HG03280 (cell line): ENCODE measurements around the gene TERT.
"Not testable (repeated sequence)": the region's sequence is repeated elsewhere in the genome, so short reads cannot be mapped to it uniquely, and the experiment has no call there.

Experiments used
- ATAC-seq: cut with Tn5 transposase; IDR thresholded peaks from one replicate; pipeline ENCODE4 v1.9.1; 2021; ENCODE audit warnings: mild to moderate bottlenecking, moderate library complexity; ENCODE audit not compliant: unreplicated experiment

Gene TERT

DNA sequence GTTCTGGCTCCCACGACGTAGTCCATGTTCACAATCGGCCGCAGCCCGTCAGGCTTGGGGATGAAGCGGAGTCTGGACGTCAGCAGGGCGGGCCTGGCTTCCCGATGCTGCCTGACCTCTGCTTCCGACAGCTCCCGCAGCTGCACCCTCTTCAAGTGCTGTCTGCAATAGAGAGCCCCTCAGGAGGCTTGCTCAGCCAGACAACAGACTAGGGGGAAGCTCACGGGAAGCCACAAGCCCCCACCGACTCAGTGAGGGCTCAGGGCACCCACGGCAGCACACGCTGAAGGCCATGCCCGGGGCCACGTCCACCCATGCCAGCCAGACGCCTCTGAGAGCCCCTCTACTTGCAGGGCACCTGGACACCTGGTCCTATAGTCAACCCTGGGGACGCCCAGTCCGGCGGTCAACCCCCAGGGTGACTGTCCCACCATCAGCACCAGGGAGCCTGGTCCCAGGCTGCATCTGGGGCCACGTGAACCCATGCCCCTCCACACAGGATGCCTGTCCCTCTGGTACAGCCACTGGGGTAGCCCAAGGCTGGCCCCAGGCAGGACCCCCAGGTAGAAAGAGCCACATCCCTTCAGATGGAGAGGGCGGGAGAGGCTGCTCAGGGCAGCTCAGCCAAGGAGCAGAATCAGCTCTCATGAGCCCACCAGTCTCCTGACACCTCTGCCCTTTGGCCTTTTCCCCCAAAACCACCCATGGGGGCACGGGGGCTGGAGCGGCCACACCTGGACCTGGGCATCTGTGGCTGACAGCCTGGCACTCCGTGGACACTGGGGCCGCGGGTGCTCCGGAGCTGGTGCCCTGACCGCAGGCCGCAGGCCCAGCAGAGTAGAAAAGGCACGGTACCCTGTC lies 14.5 kb downstream of the TERT start:
- no peak for ATAC-seq

DNA sequence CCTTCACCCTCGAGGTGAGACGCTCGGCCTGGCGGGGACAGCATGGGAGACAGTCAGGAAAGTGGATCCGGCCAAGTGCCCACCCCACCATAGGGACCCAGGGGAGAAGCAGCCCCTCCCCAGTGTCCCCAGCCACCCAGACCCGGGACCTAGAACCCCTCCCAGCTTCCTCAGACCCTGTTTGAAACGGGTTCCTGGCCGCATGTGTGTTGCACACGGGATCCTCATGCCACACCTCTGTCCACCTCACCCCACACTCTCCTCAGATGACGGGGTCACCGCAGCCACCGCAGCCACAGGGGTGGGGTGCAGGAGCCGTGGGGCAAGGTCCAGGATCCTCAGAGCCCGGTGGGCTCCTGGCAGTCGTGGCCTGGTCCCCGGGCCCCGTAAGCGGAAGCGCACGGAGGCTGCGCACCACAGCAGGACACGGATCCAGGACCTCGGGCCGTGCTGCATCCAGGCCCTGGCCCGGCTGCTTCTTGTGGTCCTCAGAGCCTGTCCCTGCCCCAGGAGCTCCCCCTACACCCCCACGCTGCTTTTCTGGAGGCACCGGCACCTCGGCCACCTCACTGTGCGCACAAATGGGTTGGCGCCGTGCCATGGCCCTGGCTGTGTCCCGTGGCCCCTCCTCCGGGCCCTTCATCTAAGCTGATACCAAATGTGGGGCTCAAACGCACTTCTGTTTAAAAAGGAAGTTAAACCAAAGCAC lies 15.3 kb downstream of the TERT start:
- no peak for ATAC-seq

DNA sequence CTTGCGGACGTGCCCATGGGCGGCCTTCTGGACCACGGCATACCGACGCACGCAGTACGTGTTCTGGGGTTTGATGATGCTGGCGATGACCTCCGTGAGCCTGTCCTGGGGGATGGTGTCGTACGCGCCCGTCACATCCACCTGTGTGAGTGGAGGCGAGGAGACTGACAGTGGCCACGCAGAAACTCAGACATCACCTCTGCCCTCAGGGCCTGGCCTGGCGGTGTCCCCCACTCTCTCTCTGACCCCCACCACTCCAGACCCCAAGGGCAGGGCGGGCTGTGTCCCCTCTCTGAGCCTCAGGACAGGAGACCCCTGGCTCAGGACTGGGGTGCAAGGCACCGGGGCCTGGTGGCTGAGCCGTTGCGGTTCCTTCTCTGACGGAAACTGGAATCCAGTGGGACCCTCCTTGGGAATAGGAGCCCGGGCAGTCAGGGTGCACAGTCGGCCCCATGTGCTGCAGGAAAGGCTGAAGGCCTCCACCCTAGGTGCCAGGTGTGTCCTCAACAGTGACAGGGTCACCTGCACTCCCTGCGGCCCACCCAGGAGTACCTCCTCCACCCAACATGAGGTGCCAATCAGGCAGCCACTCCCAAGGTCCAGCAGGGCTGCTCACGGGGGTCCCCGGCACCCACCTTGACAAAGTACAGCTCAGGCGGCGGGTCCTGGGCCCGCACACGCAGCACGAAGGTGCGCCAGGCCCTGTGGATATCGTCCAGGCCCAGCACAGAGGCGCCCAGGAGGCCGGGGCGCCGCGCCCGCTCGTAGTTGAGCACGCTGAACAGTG lies 16.0 kb downstream of the TERT start:
- ATAC-seq = no peak

GRCh38 chr5:1278216-1278615 lies 16.7 kb downstream of the TERT start:
- ATAC-seq = no peak

DNA sequence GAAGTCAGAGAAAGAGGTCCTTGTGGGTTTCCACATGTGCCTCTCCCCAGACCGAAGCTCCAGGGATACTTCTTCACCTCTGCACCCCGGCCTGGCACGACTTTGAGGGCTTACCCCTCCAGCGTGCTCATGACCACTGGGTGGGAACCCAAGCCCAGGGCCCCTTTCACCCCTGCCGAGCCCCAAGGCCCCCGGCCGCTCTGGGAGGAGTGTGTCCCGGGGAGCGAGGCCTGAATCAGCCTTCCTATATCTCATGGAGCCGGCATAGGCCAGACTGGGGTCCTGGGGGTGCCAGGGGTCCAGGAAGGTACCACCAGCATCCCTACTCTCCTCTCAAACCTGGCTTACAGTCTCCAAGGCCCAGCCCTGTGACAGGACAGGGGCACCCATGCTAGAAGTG lies 17.1 kb downstream of the TERT start:
- no peak for ATAC-seq

- ATAC-seq = no peak
These were observed 17.5 kb downstream of the TERT start for GRCh38 chr5:1277331-1277730.

- ATAC-seq = no peak
These were observed 17.9 kb downstream of the TERT start for GRCh38 chr5:1276930-1277329.

DNA sequence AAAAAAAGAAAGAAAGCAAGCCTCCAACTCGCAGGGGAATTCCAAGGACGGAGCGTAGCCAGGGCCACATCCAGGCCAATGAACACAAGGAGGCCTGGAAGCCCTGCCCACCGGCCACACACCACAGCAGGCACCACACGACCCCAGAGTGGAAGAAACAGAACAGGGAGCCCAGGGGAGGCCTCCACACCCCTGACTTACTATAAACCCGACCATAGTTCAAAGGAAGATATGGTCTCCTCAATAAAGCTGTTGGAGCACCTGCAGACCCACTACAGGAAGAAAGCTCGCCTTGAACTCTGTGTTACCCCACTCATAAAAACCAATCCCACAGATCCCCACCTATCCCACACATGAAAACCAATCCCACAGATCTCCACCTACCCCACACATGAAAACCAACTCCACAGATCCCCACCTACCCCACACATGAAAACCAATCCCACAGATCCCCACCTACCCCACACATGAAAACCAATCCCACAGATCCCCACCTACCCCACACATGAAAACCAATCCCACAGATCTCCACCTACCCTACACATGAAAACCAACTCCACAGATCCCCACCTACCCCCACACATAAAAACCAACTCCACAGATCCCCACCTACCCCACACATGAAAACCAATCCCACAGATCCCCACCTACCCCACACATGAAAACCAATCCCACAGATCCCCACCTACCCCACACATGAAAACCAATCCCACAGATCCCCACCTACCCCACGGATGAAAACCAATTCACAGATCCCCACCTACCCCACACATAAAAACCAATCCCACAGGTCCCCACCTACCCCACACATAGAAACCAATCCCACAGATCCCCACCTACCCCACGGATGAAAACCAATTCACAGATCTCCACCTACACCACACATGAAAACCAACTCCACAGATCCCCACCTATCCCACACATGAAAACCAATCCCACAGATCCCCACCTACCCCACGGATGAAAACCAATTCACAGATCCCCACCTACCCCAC lies 19.2 kb downstream of the TERT start:
- ATAC-seq = not testable (repeated sequence)

GRCh38 chr5:1274471-1274870 lies 20.4 kb downstream of the TERT start:
- no peak for ATAC-seq

- no peak for ATAC-seq
These were observed 21.1 kb downstream of the TERT start for GRCh38 chr5:1273745-1274144.

GRCh38 chr5:1272201-1272600 lies 22.7 kb downstream of the TERT start:
- no peak for ATAC-seq

DNA sequence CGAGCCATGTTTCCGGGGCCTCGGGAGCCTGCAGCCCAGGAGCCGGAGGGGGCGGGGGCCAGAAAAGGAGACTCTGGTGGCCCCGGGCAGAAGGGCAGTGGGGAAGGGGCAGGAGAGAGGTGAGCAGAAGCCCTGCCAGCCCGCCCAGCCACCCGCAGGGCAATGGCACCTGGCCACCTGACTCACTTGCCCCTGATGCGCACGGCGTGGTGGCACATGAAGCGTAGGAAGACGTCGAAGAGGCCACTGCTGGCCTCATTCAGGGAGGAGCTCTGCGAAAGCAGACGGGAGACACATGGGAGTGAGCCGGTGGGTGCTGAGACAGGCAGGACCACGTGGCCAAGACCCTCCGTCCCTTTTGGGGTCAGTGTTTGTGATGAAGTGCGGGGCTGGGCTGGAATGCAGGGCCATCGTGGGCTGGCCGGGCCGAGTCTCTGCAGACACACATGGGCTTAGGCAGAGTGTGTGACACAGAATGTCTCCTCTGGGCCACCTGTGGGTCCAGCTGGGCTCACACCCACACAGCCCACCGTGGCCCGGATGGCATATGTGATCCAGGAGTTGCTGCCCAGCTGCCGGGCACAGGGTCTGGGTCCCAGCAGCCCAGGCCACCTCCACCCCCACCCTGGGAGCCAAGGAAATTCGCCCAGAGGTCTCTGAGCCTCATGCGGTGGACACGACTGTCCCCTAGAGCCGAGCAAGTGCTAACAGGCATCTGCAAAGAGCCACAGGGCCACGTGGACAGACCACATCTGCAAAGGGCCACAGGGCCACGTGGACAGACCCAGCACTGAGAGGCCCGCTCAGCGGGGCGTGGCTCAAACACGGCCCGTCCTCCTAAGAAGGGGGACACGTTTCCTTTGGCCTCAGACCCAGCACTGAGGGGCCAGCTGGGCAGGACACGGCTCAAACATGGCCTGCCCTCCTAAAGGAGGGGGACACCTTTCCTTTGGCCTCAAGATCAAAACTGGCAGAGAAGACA lies 23.6 kb downstream of the TERT start:
- ATAC-seq = no peak

DNA sequence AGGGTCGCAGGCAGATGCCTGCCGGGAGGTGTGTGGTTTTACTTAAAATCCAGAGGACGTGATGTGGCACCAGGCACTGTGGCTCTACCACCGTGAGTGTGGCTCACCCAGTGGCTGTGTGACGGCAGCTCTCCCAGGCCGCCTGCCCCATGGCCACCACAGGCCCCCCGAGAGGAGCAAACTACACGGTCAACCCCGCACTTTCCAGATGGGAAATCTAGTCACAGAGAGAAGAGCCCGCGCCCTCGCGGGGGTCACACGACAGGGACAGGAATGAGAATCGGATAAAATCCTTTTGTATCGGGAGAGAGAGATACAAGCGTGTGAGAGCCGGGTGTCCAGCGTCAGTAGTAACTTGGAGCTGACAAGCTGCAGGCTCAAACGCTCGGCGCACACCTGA lies 24.4 kb downstream of the TERT start:
- ATAC-seq = no peak

DNA sequence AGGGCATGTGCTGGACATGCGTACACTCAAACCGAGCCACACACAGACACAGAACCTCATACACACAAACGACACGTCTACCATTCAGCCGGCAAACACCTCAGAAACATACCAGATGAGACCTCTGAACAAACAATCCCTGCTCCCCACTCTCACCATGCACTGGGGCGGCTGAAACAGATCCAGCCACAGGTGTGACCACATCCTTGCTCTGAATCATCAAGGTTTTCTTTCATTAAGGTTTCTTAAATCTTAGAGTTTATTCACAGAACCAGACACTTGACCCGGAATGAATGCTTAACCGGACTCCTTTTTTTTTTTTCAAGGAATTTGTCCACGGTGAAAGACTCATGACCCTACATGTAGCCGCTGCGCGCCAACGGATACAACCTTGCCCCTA lies 26.2 kb downstream of the TERT start:
- ATAC-seq = no peak

GRCh38 chr5:1268056-1268455 lies 26.8 kb downstream of the TERT start:
- no peak for ATAC-seq

- ATAC-seq = not testable (repeated sequence)
These were observed 27.4 kb downstream of the TERT start for GRCh38 chr5:1267464-1267863.

DNA sequence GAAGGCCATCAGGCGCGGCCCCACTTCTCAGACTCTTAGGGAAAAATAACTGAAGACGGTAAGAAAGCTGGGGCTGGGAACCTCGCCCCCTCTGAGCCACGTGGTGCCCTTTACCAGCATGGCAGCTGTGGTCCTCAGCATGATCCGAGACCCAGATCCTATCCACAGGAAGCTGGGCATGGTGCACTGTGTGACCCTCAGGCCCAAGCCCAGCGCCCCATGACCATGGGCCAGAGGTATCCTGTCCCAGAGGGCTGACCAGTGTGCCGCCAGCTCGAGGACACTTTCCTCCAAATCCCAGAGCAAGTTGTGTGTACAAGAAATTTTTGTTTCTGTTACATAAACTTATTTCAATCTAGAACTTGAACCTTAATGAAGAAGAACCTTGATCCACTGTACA lies 28.1 kb downstream of the TERT start:
- ATAC-seq = no peak

DNA sequence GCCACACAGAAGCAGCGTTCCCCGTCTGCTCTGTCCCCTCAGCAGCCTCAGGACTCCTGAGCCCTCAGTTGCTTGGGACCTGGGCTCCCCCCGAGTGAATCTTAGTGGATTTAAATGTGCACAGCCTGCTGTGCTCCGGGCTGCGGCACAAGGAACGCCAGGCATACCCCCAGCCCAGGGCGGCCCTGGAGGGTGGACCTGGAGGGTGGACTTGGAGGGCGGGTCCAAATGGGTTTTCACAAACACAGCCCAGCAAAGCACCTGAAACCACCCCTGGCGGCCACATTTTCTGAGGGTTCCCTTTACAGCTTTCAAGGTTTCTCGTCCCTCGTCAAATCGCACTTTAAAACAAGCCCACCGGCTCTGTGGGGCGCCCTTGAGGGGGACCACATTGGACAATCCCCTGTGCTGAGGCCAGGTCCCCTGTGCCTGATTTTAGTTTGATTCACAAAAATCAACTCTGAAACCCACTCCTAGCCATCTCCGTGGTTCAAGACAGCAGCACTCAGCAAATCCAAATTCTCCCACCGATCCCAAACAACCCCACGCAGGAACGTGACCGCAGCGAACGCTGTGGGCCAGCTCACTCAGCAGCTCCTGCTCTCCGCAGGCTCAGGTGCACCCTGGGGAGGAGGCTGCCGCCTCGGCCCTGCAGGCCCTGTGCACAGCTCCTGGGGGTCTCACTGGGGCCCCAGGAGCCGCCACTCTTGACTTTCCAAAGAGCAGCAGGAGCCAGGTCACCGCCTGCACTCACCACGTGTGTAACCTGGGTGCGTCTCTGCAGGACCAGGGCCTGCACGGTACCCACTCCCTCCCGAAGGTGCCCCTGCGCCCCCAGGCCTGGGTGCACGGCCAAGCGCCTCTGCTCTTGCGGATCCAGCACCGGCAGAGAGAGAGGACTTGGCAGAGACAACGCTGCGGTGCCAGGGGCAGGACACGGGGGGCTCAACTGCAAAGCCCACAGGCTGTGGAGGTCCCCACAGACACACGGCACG lies 29.1 kb downstream of the TERT start:
- no peak for ATAC-seq
